A673 (cell line): Measurements from ENCODE around the gene ANKRD28. TPM values are rescaled to one million over a fixed set of nuclear protein-coding genes. Genes with fewer than 3 reads are reported as not detected.

ENCODE experiments used
- BruUV-seq: library from RNA; stranded (reverse); fragments of 400-500 nt; replicated peaks from 2 replicates; lab custom pipeline; 2021; lab: Mats Ljungman, UMichigan
- CTCF ChIA-PET: fragments of 300-600 bp; sonication (Branson Sonifier 250); formaldehyde crosslinking; loops from one replicate; lab custom pipeline; 2022; ENCODE audit warnings: antibody characterized with exemption; lab: Charles Lee
- POLR2A ChIA-PET: fragments of 300-600 bp; sonication (Branson Sonifier 250); formaldehyde crosslinking; loops from one replicate; lab custom pipeline; 2022; ENCODE audit warnings: antibody characterized with exemption; ENCODE audit not compliant: low non-redundant PET; lab: Charles Lee
- DNase-seq: peaks from one replicate; pipeline ENCODE4 v3.0.0-alpha.2; 2015; ENCODE audit warnings: low spot score
- H3K27ac ChIP-seq: fragments of 200-600 bp; sonication (generic); 2 replicates; pipeline ENCODE4 v1.5.1; 2016; ENCODE audit warnings: mixed run types, low read depth, mild to moderate bottlenecking, mixed read lengths, antibody characterized with exemption, low read length; ENCODE audit not compliant: poor library complexity, severe bottlenecking
- H3K27me3 ChIP-seq: fragments of 200-600 bp; sonication (generic); replicated peaks from 2 replicates; pipeline ENCODE4 v1.6.1; 2017; ENCODE audit warnings: mixed run types, low read depth, mild to moderate bottlenecking, mixed read lengths, antibody characterized with exemption, low read length; ENCODE audit not compliant: insufficient read depth, poor library complexity
- H3K36me3 ChIP-seq: fragments of 200-600 bp; sonication (generic); 2 replicates; pipeline ENCODE4 v1.6.1; 2016; ENCODE audit warnings: mixed run types, mild to moderate bottlenecking, mixed read lengths, antibody characterized with exemption, low read length; ENCODE audit not compliant: insufficient read depth, poor library complexity, severe bottlenecking
- H3K4me1 ChIP-seq: fragments of 200-600 bp; sonication (generic); 2 replicates; pipeline ENCODE4 v1.6.1; 2017; ENCODE audit warnings: mixed run types, mild to moderate bottlenecking, mixed read lengths, antibody characterized with exemption, low read length; ENCODE audit not compliant: insufficient read depth, poor library complexity, severe bottlenecking
- H3K4me3 ChIP-seq: fragments of 200-600 bp; sonication (generic); 2 replicates; pipeline ENCODE4 v1.5.1; 2016; ENCODE audit warnings: low read depth, mixed run types, mild to moderate bottlenecking, mixed read lengths, low read length; ENCODE audit not compliant: poor library complexity, severe bottlenecking
- H3K9me3 ChIP-seq: fragments of 200-600 bp; sonication (generic); 2 replicates; pipeline ENCODE4 v1.6.1; 2016; ENCODE audit warnings: mixed run types, low read depth, mild to moderate bottlenecking, mixed read lengths, antibody characterized with exemption, low read length; ENCODE audit not compliant: poor library complexity, severe bottlenecking
- CTCF ChIP-seq: fragments of 300-800, 200-600 bp; sonication (generic); conservative IDR thresholded peaks from 2 replicates; pipeline ENCODE4 v1.5.1; 2017; ENCODE audit warnings: low read depth, mild to moderate bottlenecking, antibody characterized with exemption, low read length, moderate library complexity, mixed read lengths
- EZH2 ChIP-seq: fragments of 200-600 bp; sonication (generic); IDR thresholded peaks from 2 replicates; pipeline ENCODE4 v1.6.1; 2017; ENCODE audit warnings: borderline replicate concordance, low read depth, mild to moderate bottlenecking, mixed read lengths, antibody characterized with exemption, low read length; ENCODE audit not compliant: poor library complexity, severe bottlenecking
- intact Hi-C: fragments of 100-400 bp; cut with micrococcal nuclease; formaldehyde crosslinking; loops from one replicate; pipeline ENCODE4 v1.10.0; 2022; ENCODE audit not compliant: unreplicated experiment
- total RNA-seq: library from RNA; stranded (reverse); gene quantifications from 2 replicates; pipeline ENCODE4 v1.2.3, GENCODE V29; 2021

ANKRD28 gene
- total RNA-seq, 1 experiment from 2014 or later, result 29.9 TPM

GRCh38 chr3:15758295-15758694 is 39.5 kb downstream of the ANKRD28 start:
- H3K36me3 ChIP-seq, result no peaks in the 10 kb centered on the region
- POLR2A ChIA-PET, result no interaction called here

GRCh38 chr3:15757824-15758223 is 40.0 kb downstream of the ANKRD28 start:
- intact Hi-C loops, result no loop called here
- no peak for DNase-seq
- no peaks in the 10 kb centered on the region for H3K9me3 ChIP-seq
- TF ChIP-seq CTCF (no peak), EZH2 (no peak)
- H3K4me1 ChIP-seq, result peaks cover 4% of the 10 kb centered on the region
- POLR2A ChIA-PET, result no interaction called here
- no peak overlapping the region for H3K27ac ChIP-seq
- BruUV-seq, result no TSS peak
- no peaks in the 10 kb centered on the region for H3K27me3 ChIP-seq
- CTCF ChIA-PET, result no interaction called here
- no peaks in the 10 kb centered on the region for H3K36me3 ChIP-seq
- H3K4me3 ChIP-seq, result no peak overlapping the region

More at GRCh38 chr3:15758295-15758694, 39.5 kb downstream of the ANKRD28 start:
- DNase-seq, result no peak
- CTCF ChIA-PET, result no interaction called here
- Histone ChIP-seq H3K27me3 (no peaks in the 10 kb centered on the region), H3K4me1 (peaks cover 4% of the 10 kb centered on the region), H3K9me3 (no peaks in the 10 kb centered on the region), H3K27ac (no peak overlapping the region), H3K4me3 (no peak overlapping the region)
- TF ChIP-seq CTCF (no peak), EZH2 (no peak)
- BruUV-seq, result no TSS peak
- intact Hi-C loops, result no loop called here

- peaks cover 4% of the 10 kb centered on the region for H3K4me1 ChIP-seq
- no TSS peak for BruUV-seq
- no peak overlapping the region for H3K4me3 ChIP-seq
- TF ChIP-seq EZH2, result no peak
- no peak for TF ChIP-seq CTCF
- POLR2A ChIA-PET, result no interaction called here
- intact Hi-C loops, result no loop called here
- H3K27me3 ChIP-seq, result no peaks in the 10 kb centered on the region
- H3K27ac ChIP-seq, result no peak overlapping the region
- H3K36me3 ChIP-seq, result no peaks in the 10 kb centered on the region
- no peaks in the 10 kb centered on the region for H3K9me3 ChIP-seq
- no peak for DNase-seq
- CTCF ChIA-PET, result no interaction called here
These were observed 41.3 kb downstream of the ANKRD28 start for GRCh38 chr3:15756505-15756904.
